HG03439 (cell line): ENCODE results near the gene EPHB3.
A peak's percentile ranks its signal among the peaks of the same experiment; 100 is the strongest.

Source experiments
- ATAC-seq: cut with Tn5 transposase; IDR thresholded peaks from one replicate; pipeline ENCODE4 v1.9.1; 2021; ENCODE audit warnings: mild to moderate bottlenecking, moderate library complexity; ENCODE audit not compliant: unreplicated experiment

The EPHB3 gene

DNA sequence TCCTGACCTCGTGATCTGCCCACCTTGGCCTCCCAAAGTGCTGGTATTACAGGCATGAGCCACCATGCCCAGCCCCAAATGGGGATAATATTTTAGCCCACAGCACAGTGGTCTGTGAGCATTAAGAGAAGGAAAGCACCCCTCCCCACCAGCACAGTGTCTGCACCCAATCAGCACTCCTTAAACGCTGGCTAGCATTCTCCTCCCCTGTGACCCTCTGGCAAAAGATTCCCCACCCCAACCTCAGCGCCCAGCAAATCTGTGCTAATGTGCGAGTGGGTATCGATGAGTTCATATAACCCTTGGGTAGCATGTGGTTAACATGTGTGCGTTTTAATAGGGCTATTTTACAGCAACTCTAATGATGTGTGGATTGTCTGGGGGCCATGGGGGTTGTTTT, 18.3 kb upstream of the EPHB3 start:
- ATAC-seq, result no peak

DNA sequence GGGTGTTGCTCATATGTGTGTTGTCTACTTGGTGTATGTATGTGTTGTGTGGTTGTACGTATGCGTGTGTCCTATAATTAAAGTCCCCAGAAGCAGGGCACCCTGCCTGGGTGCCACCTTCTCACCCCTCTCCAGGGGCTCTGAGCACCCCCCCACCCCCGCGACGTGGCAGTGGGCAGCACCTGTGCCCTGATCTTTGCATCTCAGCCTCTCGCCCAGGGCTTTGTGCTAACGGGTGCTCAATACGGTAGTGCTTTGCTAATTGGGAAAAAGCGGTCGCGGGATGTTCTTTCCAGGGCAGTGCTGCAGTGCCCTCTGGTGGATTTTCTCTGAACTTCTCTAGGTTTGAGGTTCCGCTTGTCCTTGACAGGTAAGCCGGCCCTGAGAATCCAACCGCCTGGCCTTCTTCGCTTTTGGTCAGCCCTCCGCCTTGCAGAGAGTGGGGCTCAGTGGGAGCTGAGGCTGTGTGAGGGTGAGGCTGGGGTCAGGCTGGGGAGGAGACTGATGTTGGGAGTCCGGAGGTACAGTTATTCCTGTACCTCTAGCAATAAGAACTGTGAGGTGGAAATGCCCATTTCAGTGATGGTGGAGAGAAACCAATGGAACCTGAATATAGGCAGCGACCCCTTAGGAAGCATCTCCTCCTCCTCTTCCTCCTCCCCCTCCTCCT, 17.6 kb upstream of the EPHB3 start:
- peak; percentile 59 for ATAC-seq

DNA sequence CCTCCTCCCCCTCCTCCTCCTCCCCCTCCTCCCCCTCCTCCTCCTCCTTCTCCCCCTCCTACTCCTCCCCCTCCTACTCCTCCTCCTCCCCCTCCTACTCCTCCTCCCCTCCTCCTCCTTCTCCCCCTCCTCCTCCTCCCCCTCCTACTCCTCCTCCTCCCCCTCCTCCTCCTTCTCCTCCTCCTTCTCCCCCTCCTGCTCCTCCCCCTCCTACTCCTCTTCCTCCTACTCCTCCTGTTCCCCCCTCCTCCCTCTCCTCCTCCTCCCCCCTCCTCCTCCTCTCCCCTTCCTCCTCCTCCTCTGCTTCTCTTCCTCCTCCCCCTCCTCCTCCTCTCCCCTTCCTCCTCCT, 17.1 kb upstream of the EPHB3 start:
- ATAC-seq, result no peak

DNA sequence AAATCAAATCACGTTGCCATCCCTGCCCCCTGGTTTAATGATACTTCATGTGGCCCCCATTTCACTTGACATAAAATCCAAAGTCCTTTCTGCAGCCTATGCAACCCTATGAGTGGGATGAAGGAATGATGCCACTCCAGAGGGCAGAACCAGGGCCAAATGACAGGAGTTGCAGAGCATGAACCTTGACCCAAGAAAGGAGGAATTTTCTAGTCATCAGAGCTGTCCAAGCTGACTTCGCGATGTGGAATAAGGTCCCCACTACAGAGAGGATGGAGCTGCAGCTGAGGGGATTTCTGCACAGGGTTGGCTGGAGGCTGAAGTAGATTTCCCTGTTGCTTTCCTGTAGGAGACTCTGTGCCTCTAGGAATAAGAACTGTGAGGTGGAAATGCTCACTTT, 15.8 kb upstream of the EPHB3 start:
- ATAC-seq, result no peak

DNA sequence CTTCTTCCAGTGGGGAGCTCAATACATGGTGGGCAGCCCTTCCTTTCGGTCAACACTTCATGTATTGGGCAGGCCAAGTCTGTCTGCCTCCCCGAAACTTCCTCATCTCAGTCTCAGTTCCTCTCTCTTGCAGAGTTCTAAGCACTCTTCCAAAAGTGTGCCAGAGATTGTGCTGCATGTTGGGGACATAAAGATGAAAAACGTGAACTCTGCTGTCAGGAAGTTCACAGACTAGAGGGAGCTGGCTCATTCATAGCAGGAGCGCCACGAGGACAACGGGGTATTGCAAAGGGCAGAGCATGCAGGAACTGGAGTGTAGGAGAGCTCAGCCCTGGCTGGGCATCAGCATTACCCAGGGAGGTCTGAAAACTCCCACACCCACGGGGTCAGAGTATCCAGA, 15.3 kb upstream of the EPHB3 start:
- no peak for ATAC-seq

DNA sequence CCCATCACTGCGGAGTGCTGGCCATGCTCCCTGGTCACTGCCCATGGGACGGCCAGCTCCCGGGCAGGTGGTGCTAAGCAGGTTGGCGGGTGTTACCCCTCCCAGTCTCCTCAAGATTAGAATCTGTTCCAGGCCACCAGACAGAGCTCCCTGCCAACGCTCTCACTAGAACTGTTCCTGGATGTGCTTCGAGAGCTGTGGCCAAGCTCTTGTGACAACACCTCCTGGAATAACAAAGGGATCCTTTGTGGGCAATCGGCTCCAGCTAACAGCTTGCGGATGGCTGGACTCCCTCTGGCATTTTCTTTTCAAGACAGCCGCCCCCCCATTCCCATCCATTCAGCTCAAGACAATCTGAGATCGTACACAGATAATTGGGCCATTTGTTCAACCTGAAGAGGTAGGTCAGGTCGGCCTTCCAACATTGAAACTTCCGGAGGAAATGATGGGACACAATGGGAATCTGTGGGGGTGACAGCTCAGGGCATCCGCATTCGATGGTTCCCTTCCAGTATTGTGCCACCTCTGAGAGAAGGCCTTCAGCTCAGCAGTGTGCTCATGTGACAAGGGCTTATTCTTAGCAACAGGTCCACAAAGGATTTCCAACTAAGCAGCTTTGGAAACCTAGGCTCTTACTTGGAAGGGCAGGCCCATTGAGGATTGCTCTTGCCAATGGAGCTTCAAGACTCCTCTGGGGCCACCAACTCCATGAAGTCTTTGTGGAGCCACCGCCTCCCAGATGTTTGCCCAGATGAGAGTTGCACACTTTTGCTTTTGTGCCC, 11.6 kb upstream of the EPHB3 start:
- ATAC-seq, result no peak

DNA sequence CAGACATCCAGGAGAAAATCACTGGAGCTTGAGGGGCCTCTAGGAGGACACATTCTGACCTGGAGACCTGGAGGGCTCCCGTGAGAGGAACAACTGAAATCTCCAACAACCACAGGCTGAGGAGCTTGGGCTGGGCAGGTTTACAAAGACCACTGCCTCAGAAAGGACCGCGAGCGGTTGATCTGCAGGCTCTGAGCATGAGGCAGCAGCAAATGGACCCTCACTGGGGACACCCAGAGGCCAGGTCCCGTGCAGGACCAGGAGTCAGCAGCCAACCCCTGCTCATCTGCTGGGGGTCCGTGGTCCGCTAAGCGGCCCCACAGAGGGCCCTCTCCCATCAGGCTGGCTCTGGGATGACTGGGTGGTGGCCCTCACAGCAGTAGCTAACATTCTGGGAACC, 10.5 kb upstream of the EPHB3 start:
- no peak for ATAC-seq

DNA sequence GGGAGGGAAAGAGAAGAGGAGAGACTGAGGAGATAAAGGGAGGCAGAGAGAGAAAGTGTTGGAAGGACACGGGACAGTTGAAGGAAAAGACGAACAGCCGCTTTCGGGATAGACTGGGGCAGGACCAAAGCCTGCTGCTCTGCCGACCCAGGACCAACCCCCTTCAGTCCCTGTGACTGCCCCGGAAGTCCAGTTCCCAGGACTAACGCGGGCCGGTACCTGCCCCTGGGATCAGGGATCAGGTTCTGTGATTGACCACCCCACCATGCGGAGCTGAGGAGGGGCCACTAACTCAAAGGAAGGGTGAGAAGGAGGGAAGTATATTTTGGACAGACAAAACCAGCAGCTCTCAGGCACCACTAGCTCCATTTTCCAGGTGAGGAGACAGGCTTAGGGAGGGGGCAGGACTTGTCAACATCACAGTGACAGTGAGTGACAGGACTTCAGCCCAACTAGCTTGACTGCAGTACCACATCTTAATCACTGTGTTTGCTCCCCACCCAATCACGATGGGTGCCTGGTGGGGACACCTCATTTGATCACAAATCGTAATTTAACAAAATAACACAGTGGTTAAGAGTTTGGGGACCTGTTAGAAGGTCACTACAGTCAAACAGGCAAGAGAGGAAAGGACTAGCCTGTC, 9.8 kb upstream of the EPHB3 start:
- no peak for ATAC-seq

DNA sequence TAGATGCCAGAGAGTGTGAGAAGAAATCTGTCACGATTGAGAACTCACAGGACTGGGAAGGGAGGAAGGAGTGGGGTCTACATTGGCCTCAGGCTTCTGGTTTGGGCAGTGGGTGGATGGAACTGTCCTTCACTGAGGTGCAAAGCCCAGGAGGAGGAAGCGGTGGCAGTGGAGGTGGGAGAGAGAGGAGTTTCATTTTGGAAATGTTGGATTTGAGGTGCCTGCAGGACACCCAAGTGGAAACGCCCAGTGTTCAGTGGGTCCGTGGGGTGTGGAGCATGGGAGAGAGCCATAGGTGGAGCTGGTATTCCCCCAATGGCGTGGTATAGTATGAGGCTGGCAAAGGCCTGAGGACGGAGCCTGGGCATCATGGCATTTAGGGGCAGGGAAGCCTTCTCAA, 9.3 kb upstream of the EPHB3 start:
- no peak for ATAC-seq

DNA sequence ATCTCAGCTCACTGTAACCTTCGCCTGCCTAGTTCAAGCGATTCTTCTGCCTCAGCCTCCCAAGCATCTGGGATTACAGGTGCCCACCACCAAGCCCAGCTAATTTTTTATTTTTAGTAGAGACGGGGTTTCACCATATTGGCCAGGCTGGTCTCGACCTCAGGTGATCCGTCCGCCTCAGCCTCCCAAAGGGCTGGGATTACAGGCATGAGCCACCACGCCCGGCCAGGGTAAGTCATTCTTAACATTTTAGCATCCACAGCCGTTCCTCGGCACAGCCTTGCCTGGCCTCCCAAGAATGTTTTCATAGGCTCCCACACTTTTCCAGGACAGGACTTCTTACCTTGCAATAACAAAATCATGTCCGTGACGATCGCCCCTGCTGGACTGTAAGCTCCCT, 8.7 kb upstream of the EPHB3 start:
- no peak for ATAC-seq

DNA sequence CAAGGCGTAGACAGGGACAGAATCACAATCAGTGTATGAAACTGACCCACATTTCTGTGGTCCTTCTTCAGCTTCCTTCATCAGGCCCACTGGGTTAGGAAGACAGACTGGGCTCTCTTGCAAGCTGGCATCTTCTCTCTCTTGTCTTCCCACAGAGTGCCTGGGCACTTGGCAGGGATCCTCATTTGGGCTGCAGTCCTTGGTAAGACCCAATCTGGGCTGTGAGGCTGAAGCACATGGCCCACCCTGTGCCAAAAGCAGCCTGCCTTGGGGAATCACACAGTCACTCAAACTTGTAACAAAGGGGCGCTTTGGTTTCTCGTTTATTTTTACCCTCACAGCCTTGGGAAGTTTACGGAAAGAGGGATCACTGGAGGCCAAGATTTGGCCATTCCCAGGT, 8.2 kb upstream of the EPHB3 start:
- ATAC-seq, result no peak

DNA sequence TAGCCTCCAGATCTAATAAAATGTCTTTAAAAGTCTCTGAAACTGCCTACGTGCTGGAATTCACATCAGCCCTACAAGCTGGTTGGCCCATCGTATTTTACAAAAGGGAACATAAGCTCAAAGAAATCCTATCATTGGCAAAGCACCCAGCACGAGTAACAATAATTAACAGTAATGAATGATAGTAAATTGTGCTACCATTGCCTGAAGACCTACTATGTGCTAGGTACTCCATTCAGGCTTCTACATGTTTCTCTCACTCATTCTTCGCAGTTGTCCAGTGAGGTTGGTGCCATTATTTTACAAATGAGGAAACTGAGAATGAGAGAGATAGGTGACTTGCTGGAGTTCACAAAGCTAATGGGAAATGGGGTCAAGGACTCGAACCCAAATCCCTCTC, 7.1 kb upstream of the EPHB3 start:
- no peak for ATAC-seq

DNA sequence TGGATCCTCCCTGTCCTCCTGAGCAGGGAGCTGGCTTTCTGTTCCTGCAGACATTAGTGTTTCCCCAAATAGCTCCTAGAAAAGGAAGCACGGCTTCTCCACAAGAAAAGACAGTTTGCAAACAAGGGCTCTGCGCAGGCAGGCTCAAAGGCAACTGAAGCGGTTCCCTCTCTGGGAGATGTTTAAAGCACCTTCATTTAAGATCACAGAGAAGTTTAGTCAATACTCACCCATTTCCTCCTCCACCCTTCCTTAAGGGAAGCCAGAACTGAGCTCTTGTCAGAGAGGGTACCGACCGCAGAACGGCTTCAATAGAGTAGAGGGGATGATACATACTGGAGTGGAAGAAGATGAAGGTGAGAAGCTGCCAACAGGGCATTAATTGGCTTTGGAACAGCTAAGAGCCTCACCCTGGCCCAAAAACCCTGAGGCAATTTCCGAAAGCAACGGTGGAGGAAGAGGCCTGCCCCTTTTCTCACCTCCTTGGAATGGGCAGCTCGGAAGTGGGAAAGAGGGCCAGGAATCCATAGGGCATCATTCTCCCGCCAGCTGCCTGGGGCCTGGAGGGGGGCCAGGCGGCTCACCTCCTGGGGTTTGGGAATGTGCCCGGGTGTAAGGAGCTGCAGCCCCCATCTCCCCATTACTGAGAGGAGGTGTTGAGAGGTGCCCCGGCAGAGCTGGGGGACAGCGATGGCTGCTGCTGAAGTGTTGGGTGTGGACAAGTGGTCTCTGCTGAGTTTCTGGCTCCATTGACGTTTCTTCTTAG, 4.8 kb upstream of the EPHB3 start:
- no peak for ATAC-seq

DNA sequence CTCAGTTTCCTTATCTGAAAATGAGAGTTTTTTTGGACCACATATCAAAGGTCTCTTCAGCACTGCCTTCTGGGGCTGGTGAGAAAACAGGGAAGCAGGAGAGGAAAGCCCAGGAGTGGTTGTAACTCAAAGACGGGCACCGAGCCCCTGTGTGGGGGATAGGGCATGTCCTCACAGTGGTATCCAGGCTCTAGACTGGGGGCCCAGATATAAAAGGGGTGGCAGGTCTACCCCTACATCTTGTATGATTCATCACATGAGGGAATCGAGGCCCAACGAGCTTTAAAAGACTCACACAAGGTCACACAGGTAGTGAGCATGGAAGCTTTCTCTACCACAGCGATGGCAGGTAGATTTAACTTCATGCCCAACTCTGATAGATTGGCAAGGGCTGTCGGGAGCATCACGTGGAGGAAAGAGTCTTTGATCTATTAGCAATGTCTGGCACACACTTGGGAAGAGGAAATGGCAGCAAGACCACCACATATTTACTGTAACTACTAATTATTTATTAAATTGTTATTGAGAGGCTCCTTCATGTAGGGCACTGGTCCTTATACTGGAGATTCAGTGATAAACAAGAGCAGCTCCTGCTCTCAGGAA, 4.1 kb upstream of the EPHB3 start:
- ATAC-seq, result no peak

DNA sequence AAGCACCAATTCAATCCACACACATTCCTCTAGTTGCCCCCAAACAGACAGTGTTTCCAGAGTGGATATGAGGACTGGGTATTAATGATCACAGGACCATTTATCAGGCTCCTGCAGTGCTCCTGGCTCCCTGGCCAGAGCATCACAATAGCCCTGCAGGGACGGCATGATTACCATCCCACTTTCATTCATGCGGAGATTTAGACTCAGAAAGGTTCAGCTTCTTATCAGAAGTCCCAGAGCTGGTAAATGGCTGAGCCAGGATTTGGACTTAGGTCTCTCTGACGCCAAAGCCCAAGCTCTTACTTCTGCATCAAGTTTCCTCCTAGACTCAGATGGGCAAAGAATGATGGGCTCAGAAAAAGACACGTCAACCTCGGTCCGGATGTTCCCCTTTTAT, 2.9 kb upstream of the EPHB3 start:
- no peak for ATAC-seq

DNA sequence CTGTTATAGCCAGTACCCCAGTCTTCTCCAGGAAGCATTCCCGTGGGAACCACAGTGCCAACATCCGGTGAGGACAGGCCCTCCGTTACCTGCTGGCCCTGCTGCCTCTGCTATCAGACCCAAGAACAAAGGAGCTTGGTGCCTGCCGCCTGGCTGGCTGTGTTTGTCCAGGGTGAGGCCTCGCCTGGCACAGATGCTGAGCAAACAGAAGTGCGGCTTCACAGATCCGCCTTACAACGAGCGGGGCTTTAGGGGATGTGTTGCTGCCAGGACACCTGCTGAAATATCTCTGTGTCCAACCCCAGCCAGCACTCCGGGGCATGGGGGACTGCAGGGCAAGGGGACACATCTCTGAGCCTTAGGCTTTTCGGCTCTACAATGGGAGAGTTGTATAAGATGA, 2.2 kb upstream of the EPHB3 start:
- ATAC-seq, result no peak

DNA sequence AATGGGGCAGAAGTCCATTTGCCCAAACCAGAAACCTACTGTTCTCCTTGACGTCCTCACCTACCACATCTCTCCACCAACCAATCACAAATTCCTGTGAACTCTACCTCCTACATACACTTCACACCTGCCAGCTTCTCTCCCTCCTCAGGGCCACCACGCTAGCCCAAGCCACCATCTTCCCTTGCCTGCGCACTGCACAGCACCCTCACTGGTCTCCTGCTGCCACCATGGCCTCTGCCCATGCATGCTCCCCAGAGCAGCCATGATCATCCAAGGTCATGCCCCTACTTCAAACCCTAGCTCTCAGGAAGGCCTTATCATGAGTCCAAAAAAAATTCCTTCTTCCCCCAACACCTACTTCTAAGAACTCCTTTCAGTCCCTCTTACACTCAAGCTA, 1.1 kb upstream of the EPHB3 start:
- ATAC-seq, result no peak

DNA sequence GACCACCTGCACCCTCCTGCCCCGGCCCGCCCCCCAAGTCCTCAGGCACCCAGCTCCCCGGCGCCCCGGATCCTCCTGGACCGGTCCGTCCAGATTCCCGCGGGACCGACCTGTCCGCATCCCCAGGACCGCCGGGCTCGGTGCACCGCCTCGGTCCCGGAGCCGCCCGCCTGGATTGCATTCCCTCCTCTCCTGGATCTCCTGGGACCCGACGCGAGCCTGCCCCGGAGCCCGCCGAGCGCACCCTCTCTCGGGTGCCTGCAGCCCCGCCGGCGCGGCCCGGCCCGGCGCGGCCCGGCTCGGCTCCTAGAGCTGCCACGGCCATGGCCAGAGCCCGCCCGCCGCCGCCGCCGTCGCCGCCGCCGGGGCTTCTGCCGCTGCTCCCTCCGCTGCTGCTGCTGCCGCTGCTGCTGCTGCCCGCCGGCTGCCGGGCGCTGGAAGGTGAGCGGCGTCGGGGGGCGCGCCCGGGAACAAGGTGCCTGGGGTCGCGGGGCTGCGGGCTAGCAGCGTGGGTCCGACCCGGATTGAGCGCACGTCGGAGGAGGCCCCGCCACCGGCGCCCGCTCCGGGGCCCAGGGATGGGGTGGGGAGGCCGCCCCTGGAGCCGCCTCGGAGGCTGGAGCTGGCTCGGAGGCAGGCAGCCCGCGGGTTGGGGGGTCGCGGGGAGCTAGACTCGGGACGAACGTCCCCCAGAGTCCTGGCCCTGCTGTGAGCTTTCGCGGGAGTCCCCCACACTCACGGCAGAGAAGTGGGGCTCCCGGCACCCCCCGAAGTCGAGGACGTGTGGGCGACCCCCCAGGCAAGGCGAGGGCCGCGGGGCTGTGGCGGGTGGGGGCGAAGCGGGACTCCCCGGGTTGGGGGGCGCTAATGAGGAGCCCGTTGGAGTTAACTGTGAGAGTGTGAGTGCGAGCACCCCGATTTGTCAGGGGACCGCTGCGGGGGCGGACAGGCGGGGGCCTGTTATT, 610 bp downstream of the EPHB3 start:
- ATAC-seq, result no peak

DNA sequence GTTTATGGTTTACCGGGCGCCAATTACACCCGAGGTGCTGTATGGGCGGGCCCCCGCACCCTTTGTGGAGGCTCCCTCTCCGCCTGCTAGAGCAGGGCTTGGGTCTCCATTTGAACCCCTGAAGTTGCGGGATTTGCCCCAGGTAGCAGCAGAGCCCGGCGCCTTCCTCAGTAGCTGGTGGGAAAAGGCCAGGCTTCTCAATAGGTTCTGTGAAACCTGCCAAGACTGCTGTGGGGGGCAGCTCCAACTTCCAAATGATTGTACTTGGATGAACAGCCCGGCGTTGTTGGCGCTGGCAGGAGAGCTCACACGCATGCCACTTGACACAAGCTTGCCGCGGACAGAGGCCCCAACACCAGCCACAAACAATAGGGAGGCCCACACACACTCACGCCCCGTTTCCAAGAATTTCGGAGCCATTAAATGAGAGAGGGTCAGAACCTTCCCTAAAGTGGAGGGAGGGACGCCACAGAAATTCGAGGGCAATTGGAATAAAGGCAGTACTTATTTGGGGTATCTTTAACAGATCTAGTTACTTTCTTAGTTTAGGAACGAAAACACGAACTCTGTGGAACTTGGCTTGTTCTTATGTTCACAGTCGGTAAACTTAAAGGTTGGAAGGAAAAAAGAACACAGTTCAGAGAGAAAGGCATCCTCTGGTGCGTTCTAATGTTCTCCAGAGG, 1.4 kb downstream of the EPHB3 start:
- ATAC-seq, result no peak

DNA sequence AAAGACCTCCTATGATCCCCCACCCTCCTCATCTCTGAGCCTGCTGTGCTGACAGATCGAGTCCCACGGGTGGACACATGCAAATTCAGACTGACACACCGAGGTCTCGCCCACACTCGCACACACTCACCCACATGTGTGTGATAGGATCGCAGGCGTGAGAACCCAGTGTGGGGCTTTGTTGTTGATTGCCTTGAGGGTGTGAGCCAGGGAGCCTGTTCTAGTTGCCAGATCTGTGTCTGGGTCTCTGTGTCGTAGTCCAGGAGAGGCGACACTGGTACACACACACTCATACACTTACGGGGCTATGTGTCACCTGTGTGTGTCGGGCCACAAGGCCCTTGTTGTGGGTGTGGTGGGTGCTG, 2.0 kb downstream of the EPHB3 start:
- no peak for ATAC-seq
